G401.6 (cell line): ENCODE data around the gene RCAN2.
"Not testable (repeated sequence)": the region's sequence is repeated elsewhere in the genome, so short reads cannot be mapped to it uniquely, and the experiment has no call there.

Experiments
- FAIRE-seq: peaks from 2 replicates; lab custom pipeline; 2012; peaks lifted over from hg19 to GRCh38; lab: Jason Lieb, UNC

RCAN2 gene

DNA sequence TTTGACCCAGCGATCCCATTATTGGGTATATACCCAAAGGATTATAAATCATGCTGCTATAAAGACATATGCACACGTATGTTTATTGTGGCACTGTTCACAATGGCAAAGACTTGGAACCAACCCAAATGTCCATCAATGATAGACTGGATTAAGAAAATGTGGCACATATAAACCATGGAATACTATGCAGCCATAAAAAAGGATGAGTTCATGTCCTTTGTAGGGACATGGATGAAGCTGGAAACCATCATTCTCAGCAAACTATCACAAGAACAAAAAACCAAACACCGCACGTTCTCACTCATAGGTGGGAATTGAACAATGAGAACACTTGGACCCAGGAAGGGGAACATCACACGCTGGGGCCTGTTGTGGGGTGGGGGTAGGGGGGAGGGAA, 103.5 kb downstream of the RCAN2 start:
- not testable (repeated sequence) for FAIRE-seq

DNA sequence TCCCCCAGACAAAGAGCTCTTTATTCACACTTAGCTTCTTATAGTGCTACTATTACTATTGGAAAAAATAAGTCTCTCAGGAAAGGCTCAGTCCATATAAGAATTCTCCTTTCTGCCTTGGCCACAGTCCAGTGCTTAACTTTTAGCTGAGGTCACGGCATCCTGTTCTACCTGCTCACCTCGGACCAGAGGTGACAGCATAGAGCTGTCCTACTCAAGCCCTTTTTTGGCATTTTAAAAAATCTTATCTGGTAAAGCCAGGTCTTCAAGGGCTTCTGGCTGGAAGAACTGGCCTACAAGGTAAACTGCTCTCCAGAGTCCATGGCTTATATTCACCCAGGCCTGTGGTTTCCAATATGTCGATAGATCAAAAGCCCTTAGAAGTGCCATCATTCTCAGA, 109.7 kb downstream of the RCAN2 start:
- FAIRE-seq, result no peak

DNA sequence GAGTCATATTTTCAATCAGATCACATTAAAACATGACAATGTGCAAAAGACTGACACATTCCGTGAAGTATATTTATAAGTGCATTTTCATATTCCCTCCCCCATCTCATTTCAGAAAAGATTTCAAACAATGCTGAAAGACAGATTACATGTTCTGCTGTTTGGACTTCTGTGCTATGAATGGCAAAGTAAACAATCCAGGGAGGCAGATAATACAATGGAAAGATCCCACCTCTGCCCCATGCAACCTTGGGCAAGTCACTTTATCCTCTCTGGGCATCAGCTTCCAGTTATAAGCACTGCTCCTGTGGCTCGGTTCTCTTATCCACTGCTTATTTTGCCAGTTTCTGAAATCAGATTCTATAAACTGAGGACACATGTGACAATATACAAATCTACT, 110.2 kb downstream of the RCAN2 start:
- no peak for FAIRE-seq

DNA sequence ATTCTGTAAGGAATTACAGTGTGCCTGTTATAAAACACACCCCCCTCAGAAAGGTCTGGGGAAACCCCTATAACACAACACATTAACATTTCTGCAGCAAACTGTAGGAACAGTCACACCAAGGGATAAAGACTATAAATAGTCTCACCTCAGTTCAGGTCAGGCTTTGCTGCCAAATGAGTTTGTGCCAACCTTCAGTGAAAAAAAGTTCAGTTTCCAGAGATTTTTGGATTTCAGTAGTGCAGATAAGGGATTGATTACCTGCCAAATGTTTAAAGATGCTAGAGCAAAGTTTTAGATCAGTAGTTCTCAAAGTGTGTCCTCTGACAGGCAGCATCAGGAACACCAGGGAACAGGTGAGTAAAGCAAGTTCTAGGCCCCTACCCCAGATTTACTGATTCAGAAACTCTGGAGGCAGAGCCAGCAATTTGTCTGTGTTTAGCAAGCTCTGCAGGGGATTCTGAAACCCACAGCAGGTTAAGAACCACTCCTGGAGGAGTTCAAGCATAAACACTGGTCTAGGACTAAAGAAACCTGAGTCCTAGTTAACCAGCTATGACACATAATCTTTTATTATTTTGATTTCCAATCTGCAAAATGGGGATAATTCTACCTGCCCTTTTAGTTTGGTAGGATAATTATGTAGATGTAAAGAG, 111.0 kb downstream of the RCAN2 start:
- FAIRE-seq, result no peak

DNA sequence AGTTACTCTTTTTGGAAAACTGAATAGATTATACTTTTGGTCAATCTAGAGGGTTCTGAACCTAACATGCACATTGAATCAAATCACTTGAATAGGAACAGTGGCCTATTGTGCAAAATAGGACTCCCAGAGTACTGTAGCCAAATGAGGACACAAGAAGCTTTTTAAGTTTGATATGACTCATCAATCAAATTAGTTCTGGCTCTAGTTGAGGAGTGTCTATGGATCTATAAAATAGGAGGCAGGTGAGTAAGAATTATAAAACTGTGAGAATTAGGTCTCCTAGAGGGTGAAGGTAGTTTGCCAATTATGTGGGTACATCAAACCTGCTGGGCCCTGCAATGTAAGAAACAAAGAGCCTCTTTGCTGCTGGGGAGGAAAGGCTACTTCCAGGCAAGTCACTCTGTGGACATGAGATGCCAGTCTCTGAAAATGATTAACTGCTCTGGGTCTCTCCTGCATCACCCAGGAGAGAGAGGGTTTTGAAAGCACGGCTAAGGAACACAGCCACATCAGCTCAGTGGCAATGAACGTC, 112.3 kb downstream of the RCAN2 start:
- FAIRE-seq, result no peak

DNA sequence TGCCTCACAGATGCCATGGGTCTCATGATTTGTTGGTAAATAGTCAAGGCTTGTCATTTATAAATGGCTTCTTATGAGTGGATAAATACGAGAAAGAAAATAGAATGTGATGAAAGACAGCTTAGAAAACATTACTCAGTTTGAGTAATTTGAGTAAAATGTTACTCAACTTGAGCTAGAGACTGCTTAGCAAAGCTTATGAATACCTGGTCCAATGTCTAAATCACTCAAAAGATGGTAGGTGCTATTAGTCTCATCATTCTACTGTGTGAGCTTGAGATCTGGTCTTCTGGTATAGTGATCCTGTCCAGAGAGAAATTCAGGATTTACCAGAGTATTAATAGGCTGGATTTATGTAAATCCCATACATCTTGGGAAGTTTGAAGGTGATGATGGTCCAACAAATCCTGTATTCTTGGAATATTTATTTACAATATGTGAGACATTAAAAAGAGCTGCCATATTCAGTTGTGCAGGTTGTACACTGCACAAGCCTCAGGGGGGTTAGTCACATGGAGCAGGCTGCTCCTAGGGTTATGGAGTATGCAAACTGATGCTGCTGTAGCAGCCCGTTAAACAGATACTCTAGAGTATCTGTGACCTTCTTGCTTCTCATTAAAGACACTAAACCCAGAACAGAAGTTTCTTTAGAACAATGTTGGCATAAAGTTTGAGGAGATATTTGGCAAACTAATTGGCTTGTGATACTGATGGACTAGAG, 112.9 kb downstream of the RCAN2 start:
- no peak for FAIRE-seq

DNA sequence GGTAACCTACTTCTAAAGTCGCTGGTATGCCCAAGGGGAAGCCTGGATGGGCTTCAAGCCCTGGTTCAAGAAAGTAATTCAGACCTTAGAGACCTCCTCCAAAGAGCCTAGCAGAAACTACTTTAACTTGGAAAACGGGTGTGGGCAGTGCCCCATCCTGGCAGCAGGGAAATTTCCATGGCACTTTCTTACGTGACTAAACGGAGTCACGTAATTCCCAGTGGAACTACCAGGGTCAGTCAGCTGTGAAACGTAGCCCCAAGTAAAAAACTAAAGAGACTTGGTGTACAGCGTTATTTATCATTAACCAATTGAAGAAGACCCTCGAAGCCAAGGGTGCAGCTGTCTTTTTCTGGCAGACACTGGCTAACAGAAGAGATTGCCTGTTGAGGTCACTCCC, 114.0 kb downstream of the RCAN2 start:
- no peak for FAIRE-seq

DNA sequence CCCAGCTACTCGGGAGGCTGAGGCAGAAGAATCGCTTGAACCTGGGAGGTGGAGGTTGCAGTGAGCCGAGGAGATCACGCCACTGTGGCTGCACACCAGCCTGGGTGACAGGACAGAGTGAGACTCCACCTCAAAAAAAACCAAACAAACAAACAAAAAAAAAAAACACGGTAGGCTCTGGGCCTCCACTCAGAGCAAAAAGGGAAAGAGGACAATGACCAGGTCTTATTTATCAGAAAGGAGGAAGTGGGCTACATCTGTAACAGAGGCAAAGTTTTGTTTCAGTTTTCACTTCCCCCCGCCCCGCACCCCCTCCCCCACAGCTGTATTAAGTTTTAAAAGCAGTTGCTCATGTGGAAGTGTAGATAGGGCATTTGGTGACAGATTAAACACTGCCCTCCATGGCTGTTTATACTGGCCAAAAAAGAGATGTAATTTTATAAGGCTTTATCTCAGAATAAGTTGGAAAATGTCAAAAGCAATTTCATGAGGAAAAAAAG, 114.6 kb downstream of the RCAN2 start:
- no peak for FAIRE-seq

DNA sequence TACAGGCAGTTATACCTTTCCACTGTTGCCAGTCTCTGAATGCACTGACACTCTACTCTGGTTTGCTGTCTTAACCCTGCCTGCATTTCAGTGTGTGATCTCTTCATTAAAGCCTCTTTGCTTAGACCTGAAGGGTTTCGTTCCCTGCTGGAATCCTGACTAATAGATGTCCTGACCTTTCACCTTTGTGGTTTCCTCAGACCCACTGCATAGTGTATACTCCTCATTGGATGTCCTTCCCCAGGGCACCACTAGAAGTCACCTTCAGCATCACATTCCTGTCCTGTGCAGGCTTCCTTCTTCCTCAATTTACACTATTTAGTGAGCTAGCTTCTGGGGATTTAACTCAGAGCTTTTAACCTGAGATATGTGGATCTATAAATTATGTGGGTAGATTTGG, 120.6 kb downstream of the RCAN2 start:
- FAIRE-seq, result no peak

DNA sequence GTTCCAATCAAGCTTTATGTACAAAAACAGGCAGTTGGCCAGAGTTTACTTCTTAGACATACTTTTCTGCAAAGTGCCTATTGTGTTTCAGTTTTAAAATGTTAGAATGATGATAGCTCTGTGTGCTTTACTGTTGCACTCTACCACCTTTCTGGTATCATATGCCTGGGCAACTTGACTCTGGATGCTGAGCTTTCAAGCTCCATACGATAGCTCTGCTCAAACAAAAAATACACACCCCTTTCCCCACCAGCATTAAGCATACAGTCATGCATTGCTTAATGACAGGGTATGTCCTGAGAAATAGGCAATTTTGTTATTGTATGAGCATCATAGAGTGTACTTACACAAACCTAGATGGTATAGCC, 123.1 kb downstream of the RCAN2 start:
- FAIRE-seq, result no peak

DNA sequence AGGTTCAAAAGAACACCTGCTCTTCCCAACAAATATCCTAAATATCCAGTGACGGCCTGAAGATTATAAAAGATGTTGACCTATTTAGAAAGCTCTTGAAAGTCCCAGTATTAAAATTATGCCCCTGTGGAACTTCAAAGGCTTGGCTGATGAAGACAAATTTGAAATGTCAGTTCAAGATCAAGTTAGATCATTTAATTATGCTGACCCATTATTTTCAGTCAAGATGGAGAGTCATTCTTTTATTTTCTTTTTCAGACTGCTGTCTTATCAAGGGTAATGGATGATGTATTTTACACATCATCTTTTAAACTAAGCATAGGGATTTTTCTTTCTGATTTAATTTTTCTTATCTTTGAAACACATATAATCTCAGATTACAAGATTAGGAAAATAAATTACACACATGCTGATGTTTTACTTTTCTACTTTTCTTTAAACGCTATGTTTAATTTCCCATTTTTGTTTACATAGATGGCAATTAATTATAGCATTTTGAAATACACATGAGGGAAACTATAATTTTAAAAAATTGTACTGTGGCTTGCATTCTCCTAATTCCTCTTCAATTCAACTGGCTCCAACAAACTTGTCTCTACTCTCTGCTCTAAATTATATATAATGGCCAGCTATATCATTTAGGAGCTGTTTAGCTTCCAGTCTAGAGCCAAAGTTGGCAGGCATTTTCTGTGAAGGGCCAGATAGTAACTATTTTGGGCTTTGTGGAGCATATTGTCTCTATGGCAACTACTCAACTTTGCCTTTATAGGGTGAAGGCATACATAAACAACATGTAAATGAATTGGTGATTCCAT, 123.7 kb downstream of the RCAN2 start:
- FAIRE-seq, result no peak

DNA sequence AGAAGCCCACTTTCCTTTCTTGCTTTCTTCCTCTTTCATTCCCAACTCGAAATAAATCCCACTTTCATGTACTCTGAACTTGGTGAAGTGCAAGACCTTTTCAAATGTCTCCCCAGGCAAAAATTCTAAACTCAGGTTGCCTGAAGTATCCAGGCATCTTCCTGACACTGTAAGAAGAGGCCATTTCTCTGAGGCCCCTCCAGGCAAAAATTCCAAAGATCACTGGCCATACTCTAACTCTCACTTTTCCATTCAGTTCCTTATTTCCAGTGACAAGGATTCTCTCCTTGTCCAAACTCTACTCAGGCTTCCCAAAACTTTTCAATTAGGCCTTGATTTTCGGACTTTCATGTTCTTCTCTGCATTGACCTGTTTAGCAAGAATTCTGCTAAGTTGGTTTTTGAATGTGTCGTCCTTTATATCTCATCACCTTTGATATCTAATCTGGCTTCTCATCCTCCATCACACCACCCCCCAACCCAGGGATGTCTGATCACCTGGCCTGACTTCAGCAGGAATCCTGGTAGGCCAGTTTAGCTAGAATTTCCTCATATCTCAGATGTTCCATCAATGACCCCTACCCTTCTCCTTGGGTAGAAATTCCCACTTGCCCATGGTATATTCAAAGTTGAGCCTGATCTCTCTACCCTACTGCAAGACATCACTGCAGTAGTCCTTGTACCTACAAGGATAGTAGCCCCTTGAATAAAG, 124.9 kb downstream of the RCAN2 start:
- FAIRE-seq, result no peak

DNA sequence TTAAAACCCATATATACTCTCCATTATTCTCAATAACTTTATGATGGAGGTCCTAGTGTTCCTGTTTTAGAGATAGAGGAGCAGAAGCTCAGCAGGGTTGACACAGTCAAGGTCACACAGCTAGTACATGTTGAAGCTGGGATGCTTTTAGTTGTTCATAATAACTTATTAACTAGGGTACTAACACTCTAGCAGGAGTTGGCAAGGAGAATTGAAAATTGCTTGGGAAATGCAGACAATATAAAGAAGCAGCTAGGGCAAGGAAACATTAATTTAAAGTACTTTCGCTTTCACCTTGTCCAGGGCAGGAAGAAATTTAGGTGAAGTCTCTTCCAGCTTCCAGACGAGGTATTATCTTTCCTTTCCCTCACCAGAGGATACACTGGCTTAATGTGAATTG, 133.7 kb downstream of the RCAN2 start:
- FAIRE-seq, result no peak

DNA sequence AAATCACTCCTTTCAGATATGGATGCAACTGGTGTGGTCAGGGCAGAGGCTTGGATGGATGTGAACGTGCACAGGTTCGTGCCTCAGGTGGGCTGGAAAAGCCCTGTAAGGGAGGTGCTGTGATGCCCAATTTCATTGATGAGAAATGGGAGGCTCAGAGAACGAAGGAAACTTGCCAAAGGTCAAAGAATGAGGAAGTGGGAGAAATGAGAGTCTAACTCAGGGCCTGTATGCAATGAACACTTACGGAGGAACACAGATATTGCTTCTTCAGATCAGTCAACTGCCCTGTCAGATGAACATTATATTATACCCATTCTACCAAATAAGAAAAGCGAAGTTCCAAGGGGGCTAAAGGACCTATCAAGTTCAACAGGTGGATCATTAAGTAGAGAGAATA, 134.7 kb downstream of the RCAN2 start:
- FAIRE-seq, result no peak

DNA sequence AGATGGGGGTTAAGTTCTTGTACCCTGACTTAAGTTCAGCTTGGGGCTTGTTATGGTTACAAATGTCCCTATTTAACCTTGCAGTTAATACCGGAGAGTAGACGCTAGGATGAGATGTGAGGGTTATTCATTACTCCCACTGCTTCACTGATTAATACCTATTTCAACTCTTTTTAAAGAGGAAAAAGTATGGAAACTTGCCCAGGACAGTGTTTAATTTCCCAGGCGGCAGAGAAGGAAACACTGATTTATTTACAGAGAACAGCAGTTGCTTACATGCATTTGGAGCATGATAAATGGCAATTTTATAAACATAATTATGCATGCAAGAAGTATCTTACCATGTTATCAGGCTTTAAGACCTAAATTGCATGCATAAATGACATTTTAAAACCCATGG, 137.7 kb downstream of the RCAN2 start:
- no peak for FAIRE-seq

DNA sequence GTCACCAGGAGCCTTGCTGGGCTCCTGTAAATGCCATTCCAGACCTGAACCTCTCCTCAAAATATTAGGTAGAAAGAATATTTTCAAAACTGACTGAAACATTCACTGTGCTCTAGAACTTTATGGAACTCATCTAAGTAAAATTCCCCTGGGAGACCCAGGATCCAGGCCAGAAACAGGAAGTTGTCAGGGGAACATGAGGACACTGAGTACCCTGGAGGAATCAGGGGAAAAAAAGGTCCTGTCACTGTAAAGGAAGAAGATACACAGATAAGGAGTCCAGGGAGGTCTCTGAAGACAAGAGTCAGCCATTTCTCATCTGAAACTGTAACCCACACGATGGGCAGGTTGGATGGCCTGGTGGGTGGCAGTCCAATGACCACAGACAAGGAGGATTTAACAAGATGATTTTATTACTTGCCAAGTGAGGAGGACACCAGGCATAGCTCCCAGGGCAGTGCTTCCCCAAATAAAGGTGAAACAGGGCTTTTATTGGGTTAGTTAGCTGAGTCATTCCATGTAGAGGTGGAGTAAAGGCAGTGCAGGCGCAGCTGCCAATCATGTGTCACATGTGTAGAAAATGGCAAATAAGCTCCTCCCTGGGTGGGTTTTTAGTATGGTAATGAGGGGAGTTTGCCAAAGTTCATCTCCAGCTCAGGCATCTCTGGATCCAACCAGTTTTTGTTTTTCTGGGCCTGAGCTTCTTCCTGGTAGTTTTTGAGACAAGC, 138.5 kb downstream of the RCAN2 start:
- FAIRE-seq, result no peak

DNA sequence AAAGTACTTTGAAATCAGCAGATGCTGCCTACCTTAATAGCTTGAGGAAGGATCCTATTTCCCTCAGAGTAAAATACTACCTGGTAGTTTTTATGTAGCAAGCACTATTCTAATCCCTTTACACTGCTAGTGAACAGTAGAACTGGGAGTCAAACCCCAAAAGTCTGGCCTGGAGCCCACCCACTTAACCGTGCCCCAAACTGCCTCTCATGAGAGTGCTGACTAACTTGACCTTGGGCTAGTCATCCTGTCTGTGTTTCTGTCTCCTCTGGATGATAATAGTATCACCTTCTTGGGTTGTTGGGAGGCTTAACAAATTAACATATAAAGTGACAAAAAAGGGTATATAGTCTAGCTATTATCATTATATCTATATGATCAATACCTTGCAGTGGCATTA, 140.5 kb downstream of the RCAN2 start:
- no peak for FAIRE-seq

DNA sequence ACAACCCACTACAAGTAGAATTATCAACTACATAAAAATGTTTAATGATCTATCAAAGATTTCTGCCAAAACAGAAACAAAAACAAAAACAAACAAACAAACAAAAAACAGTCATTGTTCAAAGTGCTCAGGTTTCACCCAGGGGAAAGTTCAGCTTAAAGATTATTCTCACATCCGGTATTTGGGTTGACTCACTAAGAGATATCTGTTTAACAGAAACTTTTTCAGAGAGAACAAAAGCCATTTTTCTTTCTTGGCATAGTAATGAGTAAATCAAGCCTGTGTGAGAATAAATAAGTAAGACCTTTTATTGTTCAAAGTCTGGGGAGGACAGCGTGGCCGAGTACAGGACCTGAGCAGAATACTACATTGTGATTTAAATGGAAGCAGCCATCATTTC, 143.6 kb downstream of the RCAN2 start:
- FAIRE-seq, result no peak

DNA sequence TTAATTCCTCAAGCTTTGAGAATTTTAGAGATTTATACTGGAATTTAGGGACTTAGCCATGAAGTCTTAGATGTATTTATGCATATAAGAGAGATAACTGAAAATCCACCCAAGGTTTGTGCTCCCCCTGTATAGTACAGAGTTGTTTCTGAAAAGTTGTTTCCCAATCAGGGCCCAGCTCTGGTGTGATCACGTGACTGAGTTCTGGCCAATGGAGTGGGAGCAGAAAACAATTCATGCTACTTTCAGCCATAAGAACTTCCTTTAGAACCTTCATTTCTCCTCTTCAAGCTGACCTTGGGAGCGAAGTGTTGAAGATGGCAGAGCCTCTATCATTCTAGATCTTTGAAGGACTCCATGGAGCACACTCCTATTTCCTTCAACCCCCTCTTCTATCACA, 151.0 kb downstream of the RCAN2 start:
- no peak for FAIRE-seq

DNA sequence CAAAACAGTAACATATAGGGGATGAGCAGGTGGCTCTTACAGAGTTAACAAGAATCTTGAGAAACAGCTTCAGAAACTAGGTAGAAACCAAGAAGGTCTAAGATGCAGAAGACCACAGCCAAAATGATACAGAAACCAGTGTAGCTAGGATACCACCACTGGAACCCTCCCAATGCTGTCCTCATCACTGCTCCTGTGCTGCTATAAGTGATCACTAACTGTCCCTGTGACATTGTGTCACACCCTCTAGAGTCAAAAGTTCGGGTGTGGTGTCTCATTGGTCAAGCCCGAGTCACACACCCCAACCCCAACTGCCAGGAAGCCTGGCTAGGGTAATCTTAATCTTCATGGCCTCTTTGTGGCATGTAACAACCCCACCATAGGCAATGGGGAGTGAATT, 153.1 kb downstream of the RCAN2 start:
- FAIRE-seq, result no peak

DNA sequence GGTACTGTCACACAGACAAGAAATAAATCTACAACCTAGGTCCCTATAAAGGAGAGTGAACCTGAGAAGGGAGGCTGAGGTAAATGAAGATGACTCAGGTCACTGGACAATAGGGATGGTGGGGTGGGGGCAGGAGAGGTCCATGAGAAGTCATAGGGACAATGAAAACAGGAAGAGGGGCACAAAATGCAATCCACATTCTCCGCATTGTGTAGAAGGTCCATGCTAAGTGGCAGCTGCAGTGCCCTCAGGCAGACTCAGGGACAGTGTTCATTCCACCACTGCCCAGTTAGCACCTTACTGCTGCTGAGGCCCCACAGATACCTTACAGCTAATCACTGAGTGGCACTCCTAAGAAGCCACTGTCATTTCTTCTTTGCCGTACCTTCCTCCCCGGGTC, 156.8 kb downstream of the RCAN2 start:
- no peak for FAIRE-seq

DNA sequence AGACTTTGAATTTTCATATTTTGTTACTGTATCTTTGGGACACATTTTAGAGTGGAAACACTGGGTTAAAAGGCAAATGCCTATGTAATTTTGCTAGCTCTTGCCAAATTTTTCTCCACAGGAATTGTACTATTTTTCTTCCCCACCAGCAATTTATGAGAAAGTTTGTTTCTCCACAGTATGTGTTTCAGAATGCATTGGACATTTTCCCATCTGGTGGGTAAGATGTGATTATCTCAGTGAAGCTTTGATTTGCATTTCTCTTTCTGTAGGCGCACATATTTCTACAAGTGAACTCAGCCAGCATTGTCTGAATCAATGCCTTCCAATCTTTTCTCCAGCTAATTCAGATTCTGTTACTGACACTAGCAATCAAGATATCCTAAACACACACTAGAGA, 157.8 kb downstream of the RCAN2 start:
- FAIRE-seq, result no peak
